Measurements from ENCODE around the gene TRAK1.
A peak's percentile ranks its signal among the peaks of the same experiment; 100 is the strongest.

Gene TRAK1

DNA sequence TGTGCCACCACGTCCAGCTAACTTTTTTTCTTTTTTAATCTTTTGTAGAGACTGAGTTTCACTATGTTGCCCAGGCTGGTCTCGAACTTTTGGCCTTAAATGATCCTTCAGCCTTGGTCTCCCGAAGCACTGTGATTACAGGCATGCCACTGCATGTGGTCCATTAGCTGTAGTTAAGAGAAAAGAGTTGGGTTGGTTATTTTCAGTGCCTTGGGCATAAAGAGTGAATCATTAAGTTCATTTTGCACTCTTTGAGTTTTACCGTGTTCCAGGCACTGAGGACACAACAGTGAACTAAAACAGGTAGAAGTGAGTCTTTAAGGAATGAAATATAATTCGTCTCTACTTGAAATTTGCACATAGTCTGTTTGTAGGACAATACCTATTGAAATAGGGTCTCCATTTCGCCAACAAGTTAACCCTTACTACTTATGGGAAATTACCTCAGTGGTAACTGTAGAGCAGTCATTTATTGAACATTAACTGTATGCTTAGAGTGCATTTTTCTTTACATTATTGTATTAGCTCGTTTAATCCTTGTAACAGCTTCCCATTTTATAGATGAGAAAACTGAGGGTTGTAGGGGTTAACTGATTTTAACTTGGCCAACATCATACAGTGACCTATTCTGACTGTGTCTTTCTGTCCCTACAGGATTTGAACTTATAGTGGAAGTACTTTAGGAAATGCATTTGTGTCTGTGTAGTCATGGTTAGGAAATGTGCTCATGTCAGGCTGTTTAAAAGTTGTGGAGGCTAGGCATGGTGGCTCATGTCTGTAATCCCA lies 22.7 kb upstream of the TRAK1 start:
- no peak for DNase-seq

DNA sequence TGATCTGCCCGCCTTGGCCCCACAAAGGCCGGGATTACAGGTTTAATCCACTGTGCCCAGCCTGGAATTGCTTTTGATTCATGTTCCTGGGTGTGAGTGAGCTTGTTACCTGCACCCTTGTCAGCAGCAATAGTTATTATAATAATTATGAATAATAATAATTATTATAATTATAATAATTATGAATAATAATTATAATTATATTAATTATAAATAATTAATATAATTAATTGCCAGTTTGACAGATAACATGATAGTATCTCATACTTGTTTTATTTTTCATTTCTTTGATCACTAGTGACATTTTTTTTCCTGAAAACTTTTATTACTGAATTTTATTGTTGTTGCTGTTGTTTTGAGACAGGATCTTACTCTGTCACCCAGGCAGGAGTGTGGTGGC lies 21.1 kb upstream of the TRAK1 start:
- DNase-seq: no peak

DNA sequence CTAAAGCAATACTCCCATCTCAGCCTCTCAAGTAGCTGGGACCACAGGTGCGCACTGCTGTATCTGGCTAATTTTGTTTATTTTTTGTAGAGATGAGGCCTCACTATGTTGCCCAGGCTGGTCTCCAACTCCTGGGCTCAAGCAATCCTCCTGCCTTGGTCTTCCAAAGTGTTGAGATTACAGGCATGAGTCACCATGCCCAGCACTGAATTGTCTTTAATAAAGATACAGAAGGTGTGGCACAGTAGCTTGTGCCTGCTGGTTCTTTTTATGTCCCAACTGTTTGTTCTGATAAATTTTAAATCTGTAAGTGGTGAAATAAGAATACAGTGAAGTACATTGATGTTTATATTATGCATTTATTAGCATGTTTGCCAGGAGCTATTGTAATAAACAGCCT lies 20.6 kb upstream of the TRAK1 start:
- peak; percentile 52 for DNase-seq

DNA sequence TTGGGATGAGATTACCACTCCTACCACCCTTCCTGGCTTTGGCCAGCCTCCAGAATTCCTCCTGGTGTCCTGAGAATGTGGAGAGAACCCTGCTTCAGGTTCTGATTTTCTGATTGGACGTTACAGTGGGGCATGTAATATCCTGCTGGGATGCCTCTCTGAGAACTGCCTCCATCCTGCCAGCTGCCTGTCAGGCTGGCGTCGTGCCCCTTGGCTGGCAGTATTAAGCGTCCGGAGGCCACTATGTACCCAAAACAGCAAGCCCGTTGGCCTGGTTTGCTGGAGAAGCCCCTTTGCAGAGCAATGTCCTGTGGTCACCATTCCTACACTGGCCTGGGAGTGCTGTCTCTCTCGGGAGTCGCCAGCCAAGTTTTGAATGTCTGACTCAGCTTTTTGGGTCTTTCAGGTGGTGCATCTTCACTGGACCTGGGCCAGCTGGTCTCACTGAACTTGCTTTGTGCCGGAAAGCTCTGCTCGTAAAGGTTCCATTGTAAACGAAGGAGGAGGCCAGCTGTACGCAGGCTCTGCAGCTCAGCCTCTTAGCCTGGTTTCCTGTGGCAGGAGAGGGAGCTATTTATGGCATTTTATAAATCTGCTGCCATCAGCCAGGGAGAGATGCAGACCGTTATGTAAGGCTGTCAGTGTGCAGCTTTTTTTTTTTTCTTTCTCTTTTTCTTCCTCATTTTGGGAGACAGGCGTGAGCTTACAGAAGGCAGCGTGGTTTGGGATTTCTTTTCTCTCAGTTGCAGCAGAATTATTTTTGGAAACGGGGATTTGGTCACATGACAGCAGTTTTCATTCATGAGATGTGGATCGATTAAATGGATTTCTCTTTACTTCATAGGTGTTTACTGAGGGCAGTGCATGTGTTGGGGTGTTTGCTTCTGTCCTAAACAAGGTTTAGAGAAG lies 19.0 kb upstream of the TRAK1 start:
- peak; percentile 74 for DNase-seq

DNA sequence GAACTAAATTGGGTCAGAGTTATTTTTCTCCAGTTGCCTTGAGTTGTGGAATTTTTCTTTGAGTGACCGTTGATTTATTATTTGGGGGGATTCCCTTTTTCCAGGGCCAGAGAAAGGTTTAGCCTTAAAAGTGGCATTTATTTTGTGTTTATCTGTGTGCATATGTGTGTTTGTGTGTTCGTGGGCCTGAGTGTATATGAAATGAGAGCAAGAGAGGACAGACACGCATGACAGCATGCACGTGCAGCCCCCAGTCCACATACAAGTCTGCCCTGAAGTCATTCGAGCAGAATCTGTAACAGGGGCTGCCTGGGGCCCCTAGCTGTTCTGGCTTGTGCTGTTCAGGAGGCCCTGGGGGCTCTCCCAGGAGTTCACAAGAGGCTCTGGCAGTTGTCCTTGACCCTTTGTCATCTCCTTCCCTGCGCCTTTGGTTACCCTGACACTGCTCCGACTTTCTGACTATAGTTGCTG lies 18.3 kb upstream of the TRAK1 start:
- DNase-seq: no peak

DNA sequence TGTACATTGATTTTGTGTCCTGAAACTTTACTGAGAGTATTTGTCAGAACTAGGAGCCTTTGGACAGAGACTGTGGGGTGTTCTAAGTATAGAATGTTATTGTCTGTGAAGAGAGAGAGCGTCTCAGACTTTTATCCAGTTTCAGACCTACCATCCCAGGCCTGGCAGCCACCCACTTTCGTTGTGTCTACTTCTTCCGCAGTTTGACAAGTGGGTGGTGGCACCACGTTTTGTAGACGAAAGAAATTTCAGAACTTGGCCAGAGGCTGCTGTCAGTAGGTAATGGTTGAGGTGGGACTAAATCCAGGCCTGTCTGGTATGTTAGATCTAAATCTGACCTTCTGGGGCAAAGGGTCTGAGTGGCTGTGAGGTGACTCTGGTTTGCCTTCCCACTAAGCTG lies 13.4 kb upstream of the TRAK1 start:
- no peak for DNase-seq

DNA sequence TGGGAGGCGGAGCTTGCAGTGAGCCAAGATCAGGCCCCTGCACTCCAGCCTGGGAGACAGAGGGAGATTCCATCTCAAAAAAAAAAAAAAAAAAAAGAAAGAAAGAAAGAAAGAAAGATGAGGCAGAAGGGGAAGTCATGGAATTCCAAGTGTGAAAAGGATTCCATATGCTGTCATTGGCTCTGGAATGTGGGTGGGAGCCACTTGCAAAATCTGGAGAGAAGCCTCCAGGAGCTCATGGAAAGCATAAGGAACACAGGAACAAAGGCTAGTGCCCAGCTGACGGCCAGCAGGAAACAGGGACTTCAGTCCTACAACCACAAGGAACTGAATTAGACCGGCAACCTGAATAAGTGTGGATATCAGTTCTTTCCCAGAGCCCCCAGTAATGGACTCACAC lies 12.5 kb upstream of the TRAK1 start:
- DNase-seq: no peak

DNA sequence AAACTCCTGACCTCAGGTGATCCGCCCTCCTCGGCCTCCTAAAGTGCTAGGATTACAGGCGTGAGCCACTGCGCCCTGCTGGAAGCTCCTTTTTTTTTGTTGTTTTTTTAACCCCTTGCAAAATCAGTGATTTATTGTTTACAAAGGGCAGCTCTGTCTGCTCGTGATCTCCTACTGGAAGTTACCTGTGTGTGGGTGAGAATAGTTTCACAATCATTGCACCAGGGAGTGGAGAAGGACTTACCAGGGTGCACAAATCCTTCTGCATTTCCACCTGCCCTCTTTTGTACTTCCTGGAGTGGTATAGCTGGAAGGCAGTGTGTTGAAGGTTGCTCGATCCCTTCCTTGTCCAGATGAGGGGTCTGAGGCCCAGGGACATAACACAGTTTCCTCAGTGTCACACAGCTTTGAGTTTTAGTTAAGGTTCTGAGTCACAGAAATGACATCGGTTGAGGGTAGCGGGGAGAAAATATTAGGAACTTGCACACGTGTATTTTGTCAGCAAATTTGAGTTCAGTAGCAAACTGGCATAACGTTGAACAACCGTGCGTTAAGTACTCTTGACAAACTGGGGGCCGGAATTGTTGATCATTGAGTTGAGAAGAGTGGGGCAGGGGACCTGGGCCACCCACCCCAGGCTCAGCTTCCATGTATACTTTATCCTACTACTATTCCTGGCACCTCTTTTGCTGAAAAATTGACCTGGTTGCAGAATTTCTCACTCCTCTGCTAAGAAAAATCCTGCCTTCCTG lies 11.3 kb upstream of the TRAK1 start:
- DNase-seq: no peak

DNA sequence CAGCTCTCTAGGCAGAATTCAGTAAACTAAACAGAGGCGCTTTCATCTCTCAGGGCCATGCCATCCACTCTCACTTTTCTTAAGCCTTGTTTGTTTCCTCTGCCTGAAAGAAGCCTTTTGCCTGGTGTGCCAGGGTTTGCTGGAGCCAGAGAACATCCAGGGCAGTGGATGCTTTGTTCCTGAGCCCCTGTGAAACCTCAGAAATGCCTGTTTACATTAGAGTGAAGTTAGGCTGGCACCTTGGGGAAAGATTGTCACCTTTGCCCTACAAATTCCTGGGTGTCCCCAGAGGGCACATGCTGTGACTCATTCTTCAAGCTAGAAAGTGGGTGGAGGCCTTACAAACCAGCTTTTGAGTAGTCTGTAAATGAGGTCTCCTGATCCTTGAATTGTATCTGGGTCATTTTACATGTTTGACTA lies 10.7 kb upstream of the TRAK1 start:
- DNase-seq: peak; percentile 52

DNA sequence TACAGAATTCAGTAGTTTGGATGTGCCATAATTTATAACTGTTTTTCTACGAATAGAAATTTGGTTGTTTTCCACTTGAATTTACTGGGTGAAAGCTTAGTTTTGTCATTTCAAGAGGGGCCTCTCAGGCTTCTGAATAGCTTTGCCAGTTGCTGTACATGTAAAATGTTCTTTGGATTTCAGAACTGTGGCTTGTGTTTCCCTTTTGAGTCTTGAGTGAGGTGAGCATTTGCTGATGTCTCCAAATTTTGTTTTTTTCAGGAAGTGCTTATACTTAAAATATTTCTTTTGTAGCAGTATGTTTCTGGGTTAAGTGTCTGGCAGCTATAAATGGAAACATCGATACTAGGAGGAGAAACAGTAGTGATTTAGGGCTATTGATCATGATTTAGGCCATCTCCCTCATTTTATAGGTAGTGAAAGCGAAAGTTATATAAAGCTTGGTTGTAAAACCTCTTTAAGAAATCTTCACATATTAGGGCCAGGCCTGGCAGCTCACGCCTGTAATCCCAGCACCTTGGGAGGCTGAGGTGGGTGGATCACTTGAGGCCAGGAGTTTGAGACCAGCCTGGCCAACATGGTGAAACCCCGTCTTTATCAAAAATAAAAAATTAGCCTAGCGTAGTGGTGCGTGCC lies 9.2 kb upstream of the TRAK1 start:
- no peak for DNase-seq

DNA sequence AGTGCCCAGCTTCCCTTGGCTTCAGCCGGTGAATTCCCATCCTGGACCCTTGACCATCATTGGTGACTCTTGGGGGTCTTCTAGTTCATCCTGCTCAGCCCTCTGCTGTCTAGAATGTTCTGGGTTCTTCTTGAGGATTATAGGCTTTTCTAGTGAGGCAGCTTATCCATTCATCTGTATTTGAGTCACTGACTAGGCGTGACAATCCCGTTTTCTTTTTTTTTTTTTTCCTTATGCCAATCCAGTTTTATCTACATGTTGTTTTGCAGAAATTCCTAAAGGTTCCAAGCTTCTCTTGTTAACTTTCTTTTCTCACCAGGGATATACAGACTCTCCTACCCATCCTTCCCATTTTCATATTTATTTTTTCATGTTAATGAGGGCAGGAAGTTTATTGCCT lies 6.6 kb upstream of the TRAK1 start:
- DNase-seq: no peak

DNA sequence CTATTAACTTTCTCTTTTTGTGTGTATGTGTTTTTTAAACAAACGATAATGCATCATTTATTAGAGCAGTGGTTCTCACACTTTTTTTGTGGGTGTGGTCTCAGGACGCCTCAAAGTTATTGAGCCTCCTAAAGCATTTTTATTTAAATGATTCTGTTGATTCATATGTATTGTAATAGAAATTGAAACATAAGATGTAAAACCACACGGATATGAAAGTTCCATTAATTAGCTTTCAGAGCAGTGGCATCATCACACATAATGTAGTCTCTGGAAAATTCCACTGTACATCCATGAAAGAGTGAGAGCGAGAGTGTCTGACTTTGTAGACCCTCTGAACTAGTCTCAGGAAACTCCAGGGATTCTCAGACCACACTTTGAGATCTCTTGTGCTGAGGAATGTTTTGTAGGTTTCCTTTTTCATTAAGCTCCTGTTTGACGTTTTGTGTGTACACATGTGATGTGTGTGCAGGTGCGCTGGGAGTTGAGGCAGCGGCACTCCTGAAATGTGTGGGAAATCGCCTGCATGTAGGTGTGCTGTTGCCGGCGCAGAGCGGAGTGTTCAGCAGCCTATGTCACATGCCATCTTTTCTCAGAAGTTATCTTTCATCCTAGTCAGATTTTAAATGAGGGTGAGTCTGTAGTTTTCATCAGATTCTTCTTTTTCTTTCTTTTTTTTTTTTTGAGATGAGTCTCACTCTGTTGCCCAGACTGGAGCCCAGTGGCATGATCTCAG lies 5.3 kb upstream of the TRAK1 start:
- DNase-seq: no peak

DNA sequence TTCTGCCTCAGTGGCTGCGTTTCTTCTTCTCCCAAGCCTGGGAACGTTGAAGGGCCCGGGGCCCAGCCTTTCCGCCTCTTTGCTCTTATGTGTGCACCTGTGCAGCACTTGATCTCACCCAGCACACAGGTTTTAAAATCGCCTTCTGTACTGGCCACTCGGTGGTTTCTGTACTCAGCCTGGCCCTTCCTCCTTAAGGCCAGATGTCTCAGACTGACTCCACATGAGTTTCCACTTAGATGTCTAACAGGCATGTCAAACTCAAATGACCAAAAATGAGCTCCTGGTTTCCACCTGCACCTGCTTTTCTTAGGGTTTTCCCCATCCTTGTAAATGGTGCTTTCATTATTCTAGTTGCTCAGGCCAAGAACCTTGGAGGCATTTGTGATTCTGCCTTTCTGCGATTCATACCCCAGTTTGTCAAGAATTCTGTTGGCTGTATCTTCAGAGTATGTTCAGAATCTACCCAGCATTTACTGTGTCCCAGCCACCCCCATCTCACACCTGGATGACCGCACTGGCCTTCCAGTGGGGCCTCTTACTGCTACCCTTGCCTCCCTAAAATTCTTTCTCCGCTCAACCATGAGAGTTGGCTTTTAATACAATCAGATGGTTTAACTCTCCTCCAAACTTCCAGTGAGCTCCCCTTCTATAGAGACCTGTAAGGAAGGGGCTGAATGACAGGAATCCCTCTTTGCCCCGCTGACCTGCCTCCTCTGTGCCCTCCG lies 2.2 kb upstream of the TRAK1 start:
- DNase-seq: no peak

DNA sequence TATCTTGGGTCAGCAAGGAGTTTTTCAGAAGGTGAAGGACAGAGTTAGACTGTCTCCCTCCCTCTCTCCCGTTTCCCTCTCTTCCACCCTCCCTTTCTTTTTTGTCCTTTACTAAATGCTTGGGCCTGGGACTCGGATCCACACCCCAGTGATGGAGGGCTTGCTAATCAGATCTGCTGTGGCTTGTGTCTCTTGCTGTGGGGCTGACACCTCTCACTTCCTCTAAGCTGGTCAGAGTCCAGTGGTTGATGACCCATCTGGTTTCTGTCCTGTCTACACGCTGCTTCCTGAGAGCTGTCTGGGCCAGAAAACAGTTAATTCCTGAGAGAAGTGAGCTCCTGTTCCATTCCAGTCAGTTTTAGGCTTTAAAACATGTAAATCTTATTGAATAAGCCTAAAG lies 849 bp downstream of the TRAK1 start:
- peak; percentile 23 for DNase-seq

DNA sequence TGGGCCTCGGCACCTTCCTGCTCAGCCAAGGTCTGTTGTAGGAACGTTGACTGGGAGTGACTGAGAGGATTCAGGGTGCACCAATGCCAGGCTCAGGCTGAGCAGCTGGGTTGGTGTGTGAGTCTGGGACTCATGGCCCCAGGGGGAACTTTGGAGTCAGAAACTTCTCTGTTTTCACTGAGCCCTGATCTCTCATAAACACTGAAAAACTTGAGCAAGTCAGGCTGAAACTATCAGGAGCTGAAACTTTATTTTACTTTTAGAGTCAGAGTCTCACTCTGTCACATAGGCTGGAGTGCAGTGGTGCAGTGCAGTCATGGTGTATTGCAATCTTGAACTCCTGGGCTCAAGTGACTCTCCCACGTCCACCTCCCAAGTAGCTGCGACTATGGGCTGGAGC lies 3.0 kb downstream of the TRAK1 start:
- no peak for DNase-seq

DNA sequence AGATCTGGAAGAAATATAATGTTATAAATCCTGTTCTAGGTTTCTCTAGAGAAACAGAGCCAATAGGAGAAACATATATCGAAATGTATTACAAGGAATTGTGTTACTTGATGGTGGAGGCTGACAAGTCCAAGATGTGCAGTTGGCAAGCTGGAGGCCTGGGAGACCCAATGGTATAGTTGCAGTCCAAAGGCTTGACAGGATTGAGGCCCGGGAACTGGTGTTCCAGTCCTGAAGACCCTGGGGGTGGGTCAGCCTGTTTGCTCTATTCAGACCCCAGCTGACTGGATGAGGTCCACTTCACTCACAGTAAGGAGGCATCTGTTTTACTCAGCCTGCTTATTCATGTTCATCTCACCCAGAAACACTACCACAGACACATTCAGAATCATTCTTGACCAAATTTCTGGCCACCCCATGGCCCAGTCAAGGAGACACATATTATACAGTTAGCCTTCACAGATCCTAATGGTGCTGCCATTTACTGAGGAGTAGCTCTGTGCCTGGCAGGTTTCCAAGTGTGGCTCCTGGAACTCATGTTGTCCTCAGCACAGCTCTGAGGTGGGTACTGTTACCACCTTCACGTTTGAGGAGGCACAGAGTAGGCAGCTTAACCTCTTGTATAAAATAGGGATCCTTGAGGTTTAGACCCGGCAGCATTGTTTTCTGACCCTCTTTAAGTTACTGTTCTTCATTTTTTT lies 3.7 kb downstream of the TRAK1 start:
- no peak for DNase-seq

DNA sequence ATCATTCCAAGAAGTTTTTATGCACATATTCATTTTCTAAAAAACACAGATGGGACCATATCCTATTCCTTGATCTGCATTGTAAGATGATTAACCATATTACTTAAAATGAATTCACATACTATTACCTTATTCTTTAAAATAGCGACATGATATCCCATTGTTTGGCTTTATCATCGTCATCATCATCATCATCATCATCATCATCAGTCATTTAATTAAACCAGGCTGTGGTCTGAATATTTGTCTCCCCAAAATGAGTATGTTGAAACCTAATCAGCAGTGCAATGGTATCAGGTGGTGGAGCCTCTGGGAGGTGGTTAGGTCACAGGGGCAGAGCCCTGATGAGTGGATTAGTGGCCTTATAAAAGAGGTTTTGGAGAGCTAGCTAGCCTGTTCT lies 4.4 kb downstream of the TRAK1 start:
- no peak for DNase-seq

DNA sequence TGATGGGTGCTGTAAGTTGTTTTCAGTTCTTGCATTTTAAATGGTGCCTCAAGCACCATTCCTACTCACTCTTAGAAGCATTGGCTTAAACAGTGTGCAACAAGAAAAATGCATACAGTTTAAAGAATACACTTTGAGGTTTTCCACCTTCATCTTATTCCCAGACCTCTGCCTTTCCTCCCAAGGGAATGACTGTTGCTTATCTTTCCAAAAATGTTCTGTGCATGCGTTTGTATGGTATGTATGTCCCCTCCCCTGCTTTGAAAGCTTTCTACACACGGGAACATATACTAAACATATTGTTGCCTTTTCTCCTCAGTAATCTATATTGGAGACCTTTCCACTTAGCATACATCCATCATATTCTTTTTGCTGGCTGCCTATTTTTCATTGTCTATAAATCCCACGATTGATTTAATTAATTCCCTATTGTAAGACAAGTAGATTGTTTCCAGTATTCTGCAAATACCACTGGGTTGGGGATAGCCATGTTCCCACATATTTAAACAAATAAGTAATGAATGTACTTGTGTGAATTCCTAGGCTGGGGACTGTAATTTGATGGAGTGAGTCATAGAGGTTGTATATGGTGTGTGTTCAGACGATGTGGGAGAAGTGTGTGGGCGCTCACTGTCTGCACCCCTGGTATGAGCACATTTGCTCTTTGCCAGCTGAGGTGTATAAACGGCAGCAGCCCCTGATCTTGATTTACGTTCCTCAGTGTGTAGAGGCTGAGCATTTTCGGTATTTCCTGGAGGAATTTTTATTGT lies 5.8 kb downstream of the TRAK1 start:
- no peak for DNase-seq

DNA sequence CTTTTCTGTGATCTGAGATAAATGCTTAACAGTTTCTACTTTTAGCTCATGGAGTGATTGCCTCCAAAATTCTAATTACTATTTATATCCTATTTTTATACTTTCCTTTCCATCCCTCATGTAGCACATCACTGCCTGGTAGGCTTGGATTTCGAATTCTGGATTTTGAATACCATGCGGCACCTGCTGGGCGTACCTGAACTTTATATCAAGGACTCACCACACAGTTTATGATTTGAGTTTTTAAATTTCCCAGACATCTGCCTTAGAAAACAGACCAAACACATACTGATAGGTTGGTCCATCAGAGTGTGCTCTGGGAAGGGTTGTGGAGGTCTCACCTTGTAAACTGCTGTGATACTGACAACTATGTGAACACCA lies 6.4 kb downstream of the TRAK1 start:
- DNase-seq: no peak

DNA sequence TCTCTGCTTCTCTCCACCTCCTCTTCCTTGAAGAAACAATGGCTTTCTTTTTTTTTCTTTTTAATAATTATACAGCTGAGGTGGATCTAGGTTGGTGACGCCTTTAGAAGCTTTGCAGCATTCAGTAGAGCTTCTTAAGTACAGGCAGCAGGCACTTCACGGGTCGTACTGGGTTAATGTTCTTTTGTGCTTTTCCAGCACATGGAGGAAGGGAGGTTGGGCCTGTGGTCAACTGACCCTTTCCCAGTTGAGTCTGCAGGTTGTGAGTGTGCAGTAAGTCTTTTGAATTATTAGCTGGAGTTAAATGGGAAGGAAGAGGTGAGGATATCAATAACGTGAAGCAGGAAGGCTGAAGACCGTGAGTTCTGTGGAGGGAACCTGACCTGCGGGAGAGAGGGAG lies 7.0 kb downstream of the TRAK1 start:
- DNase-seq: no peak

All from hematopoietic multipotent progenitor cell treated with erythropoietin and hydrocortisone succinate and interleukin-3 and kit ligand, for 4 days (in vitro differentiated cells).